Measurements from ENCODE around the gene CCNY.

- TF ChIP-seq, protein P1, sequence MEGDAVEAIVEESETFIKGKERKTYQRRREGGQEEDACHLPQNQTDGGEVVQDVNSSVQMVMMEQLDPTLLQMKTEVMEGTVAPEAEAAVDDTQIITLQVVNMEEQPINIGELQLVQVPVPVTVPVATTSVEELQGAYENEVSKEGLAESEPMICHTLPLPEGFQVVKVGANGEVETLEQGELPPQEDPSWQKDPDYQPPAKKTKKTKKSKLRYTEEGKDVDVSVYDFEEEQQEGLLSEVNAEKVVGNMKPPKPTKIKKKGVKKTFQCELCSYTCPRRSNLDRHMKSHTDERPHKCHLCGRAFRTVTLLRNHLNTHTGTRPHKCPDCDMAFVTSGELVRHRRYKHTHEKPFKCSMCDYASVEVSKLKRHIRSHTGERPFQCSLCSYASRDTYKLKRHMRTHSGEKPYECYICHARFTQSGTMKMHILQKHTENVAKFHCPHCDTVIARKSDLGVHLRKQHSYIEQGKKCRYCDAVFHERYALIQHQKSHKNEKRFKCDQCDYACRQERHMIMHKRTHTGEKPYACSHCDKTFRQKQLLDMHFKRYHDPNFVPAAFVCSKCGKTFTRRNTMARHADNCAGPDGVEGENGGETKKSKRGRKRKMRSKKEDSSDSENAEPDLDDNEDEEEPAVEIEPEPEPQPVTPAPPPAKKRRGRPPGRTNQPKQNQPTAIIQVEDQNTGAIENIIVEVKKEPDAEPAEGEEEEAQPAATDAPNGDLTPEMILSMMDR (IDR thresholded peaks at IDR 0.05): no peak
- no peak for TF ChIP-seq POLR2A (IDR thresholded peaks at IDR 0.05)
Observed at GRCh38 chr10:35585903-35586535, 249.7 kb downstream of the CCNY start.
